Osteoblast (primary cell): ENCODE measurements around the gene STXBP4. TPM values are rescaled to one million over a fixed set of nuclear protein-coding genes. Genes with fewer than 3 reads are reported as not detected.

Source experiments
- DNase-seq: peaks from one replicate; pipeline ENCODE4 v3.0.0; 2011; ENCODE audit warnings: low spot score, mixed read lengths; ENCODE audit not compliant: insufficient read length; ENCODE audit errors: missing footprints
- H2AFZ ChIP-seq: 2 replicates; pipeline ENCODE4 v1.6.0; 2011; ENCODE audit warnings: mild to moderate bottlenecking, low read length
- H3K27ac ChIP-seq: 2 replicates; pipeline ENCODE4 v1.5.1; 2011; ENCODE audit warnings: mild to moderate bottlenecking, low read depth, low read length, moderate library complexity
- H3K27me3 ChIP-seq: 2 replicates; pipeline ENCODE4 v1.6.0; 2012; ENCODE audit warnings: mild to moderate bottlenecking, control low read depth, inconsistent platforms, low read length, moderate library complexity; ENCODE audit not compliant: insufficient read depth
- H3K36me3 ChIP-seq: 2 replicates; pipeline ENCODE4 v1.5.1; 2011; ENCODE audit warnings: mild to moderate bottlenecking, low read length, control low read depth, moderate library complexity; ENCODE audit not compliant: insufficient read depth
- H3K4me1 ChIP-seq: 2 replicates; pipeline ENCODE4 v1.5.1; 2011; ENCODE audit warnings: mild to moderate bottlenecking, low read length, control low read depth, moderate library complexity; ENCODE audit not compliant: insufficient read depth
- H3K4me2 ChIP-seq: 2 replicates; pipeline ENCODE4 v1.6.0; 2011; ENCODE audit warnings: mild to moderate bottlenecking, low read length; ENCODE audit not compliant: insufficient read depth
- H3K4me3 ChIP-seq: fragments of 200-600 bp; sonication (generic); 3 replicates; pipeline ENCODE4 v1.5.1; 2012; ENCODE audit warnings: mild to moderate bottlenecking, low read length, inconsistent platforms; ENCODE audit not compliant: insufficient read depth
- H3K79me2 ChIP-seq: 2 replicates; pipeline ENCODE4 v1.6.0; 2012; ENCODE audit warnings: mild to moderate bottlenecking, low read length, control low read depth, inconsistent platforms; ENCODE audit not compliant: insufficient read depth
- H3K9me3 ChIP-seq: 2 replicates; pipeline ENCODE4 v1.5.1; 2011; ENCODE audit warnings: low read depth, low read length, control low read depth
- H4K20me1 ChIP-seq: 2 replicates; pipeline ENCODE4 v1.6.0; 2012; ENCODE audit warnings: mild to moderate bottlenecking, low read length, control low read depth; ENCODE audit not compliant: insufficient read depth
- CTCF ChIP-seq: IDR thresholded peaks from 2 replicates; pipeline ENCODE4 v1.5.1; 2011; ENCODE audit warnings: mild to moderate bottlenecking, low read depth, low read length, moderate library complexity; ENCODE audit errors: extremely low read depth
- total RNA-seq: library from RNA; depleted of rRNA; stranded (reverse); fragments of >200 nt; gene quantifications from 2 replicates; pipeline ENCODE4 v1.2.3, GENCODE V29; 2012

Gene STXBP4
- total RNA-seq, 1 donor: 19.2 TPM

- no peak overlapping the region for H3K4me3 ChIP-seq
Measured at GRCh38 chr17:55177855-55178217, 209.3 kb downstream of the STXBP4 start.

GRCh38 chr17:55186937-55187770 is 218.6 kb downstream of the STXBP4 start:
- TF ChIP-seq CTCF: no peak
- H2AFZ ChIP-seq: no peak overlapping the region
- no peaks in the 10 kb centered on the region for H3K27me3 ChIP-seq
- H3K4me1 ChIP-seq: no peaks in the 10 kb centered on the region
- no peak overlapping the region for H3K4me2 ChIP-seq
- no peak for DNase-seq
- no peaks in the 10 kb centered on the region for H4K20me1 ChIP-seq
- H3K27ac ChIP-seq: no peak overlapping the region
- no peaks in the 10 kb centered on the region for H3K9me3 ChIP-seq
- no peak overlapping the region for H3K4me3 ChIP-seq
- no peaks in the 10 kb centered on the region for H3K79me2 ChIP-seq
- H3K36me3 ChIP-seq: no peaks in the 10 kb centered on the region

More at GRCh38 chr17:55177855-55178217, 209.3 kb downstream of the STXBP4 start:
- no peaks in the 10 kb centered on the region for H3K9me3 ChIP-seq
- no peak for TF ChIP-seq CTCF
- no peaks in the 10 kb centered on the region for H3K27me3 ChIP-seq
- H2AFZ ChIP-seq: no peak overlapping the region
- H3K36me3 ChIP-seq: no peaks in the 10 kb centered on the region
- H4K20me1 ChIP-seq: no peaks in the 10 kb centered on the region
- DNase-seq: no peak
- H3K4me1 ChIP-seq: no peaks in the 10 kb centered on the region
- H3K4me2 ChIP-seq: no peak overlapping the region
- no peak overlapping the region for H3K27ac ChIP-seq
- no peaks in the 10 kb centered on the region for H3K79me2 ChIP-seq

GRCh38 chr17:55190748-55191147 is 222.2 kb downstream of the STXBP4 start:
- Histone ChIP-seq H3K4me2 (no peak overlapping the region), H3K27ac (no peak overlapping the region), H3K79me2 (no peaks in the 10 kb centered on the region), H3K27me3 (no peaks in the 10 kb centered on the region), H3K4me1 (no peaks in the 10 kb centered on the region), H3K36me3 (no peaks in the 10 kb centered on the region), H4K20me1 (no peaks in the 10 kb centered on the region), H2AFZ (no peak overlapping the region), H3K4me3 (no peak overlapping the region), H3K9me3 (no peaks in the 10 kb centered on the region)
- no peak for TF ChIP-seq CTCF
- DNase-seq: no peak

GRCh38 chr17:55198690-55199370 is 230.3 kb downstream of the STXBP4 start:
- TF ChIP-seq CTCF: no peak
- Histone ChIP-seq H3K4me1 (no peaks in the 10 kb centered on the region), H4K20me1 (no peaks in the 10 kb centered on the region), H3K27me3 (no peaks in the 10 kb centered on the region), H2AFZ (no peak overlapping the region), H3K4me2 (no peak overlapping the region), H3K4me3 (no peak overlapping the region), H3K9me3 (no peaks in the 10 kb centered on the region), H3K27ac (no peak overlapping the region), H3K36me3 (no peaks in the 10 kb centered on the region), H3K79me2 (no peaks in the 10 kb centered on the region)
- no peak for DNase-seq
